Fibroblast of mammary gland (primary cell): ENCODE data around the gene TMEM219.

Experiments used
- DNase-seq: peaks from one replicate; pipeline ENCODE4 v3.0.0-alpha.2; 2010; ENCODE audit warnings: low read depth
- H3K4me3 ChIP-seq: 2 replicates; pipeline ENCODE4 v1.5.1; 2011; ENCODE audit warnings: low read depth, mild to moderate bottlenecking, low read length, moderate library complexity; ENCODE audit not compliant: control insufficient read depth
- TF ChIP-seq, protein P1 (sequence below): conservative IDR thresholded peaks from 2 replicates; pipeline ENCODE4 v1.5.1; 2011; ENCODE audit warnings: low read depth, low read length, inconsistent platforms; ENCODE audit not compliant: control insufficient read depth, insufficient read depth

The TMEM219 gene

DNA sequence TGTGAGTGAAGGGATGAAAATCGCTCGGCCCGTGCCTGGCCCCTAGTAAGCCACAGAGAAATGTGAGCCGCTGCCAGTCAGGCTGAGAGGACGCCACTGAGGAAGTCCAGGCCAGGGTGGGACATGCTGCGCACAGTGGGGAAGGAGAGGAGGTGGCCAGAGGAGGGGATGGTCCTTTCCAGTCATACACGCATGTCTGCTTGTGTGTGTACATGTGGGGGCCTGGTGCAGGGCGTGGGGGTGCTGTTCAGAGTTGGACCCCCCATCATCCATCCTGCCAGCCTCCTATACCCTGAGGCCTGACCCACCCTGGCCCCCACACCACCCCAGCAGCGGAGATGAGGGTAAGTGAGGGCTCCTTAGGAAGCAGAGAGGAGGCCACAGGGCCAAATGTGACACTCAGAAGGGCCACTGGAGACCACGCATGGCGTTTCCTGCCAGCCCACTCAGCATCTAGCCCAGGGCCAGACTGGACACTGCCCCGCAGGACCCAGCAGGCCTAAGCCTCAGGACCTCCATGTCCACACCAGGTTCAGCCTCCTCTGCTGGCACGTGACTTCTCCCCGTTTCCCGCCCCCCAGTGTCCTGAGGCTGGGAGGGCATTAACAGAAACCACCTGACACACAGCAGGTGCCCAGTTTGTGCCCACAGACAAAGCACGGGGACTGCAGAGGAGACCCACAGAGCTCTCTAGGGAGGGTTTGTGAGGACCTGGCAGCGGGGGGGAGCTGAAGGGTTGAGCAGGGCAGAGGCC, 42.0 kb downstream of the TMEM219 start:
- DNase-seq, result no peak
- TF ChIP-seq, protein P1, sequence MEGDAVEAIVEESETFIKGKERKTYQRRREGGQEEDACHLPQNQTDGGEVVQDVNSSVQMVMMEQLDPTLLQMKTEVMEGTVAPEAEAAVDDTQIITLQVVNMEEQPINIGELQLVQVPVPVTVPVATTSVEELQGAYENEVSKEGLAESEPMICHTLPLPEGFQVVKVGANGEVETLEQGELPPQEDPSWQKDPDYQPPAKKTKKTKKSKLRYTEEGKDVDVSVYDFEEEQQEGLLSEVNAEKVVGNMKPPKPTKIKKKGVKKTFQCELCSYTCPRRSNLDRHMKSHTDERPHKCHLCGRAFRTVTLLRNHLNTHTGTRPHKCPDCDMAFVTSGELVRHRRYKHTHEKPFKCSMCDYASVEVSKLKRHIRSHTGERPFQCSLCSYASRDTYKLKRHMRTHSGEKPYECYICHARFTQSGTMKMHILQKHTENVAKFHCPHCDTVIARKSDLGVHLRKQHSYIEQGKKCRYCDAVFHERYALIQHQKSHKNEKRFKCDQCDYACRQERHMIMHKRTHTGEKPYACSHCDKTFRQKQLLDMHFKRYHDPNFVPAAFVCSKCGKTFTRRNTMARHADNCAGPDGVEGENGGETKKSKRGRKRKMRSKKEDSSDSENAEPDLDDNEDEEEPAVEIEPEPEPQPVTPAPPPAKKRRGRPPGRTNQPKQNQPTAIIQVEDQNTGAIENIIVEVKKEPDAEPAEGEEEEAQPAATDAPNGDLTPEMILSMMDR, result no peak
- H3K4me3 ChIP-seq, result no peak overlapping the region

DNA sequence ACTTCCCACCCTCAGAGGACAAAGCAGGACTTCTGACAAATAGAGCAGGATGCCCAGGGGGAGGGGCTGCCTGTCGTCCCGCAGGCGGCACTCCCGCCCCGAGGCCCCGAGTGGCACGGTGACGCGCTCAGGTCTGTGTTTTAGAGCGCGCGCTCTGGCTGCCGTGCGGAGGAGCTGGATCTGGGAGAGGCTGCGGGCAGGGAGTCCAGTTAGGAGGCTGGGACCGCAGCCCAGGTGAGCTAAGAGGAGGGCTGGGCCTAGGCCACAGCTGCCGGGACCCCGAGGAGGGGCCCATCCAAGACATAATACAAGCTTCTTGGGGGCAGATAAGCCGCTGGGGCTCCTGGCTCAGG, 42.5 kb downstream of the TMEM219 start:
- H3K4me3 ChIP-seq, result no peak overlapping the region
- no peak for DNase-seq
- TF ChIP-seq, protein P1, result no peak

- TF ChIP-seq, protein P1, result no peak
- H3K4me3 ChIP-seq, result no peak overlapping the region
- DNase-seq, result no peak
These were observed 42.9 kb downstream of the TMEM219 start for GRCh38 chr16:30004811-30005242.

GRCh38 chr16:30005341-30006094, 43.6 kb downstream of the TMEM219 start:
- TF ChIP-seq, protein P1, result peak; percentile 80
- DNase-seq, result peak; percentile 48
- H3K4me3 ChIP-seq, result no peak overlapping the region

DNA sequence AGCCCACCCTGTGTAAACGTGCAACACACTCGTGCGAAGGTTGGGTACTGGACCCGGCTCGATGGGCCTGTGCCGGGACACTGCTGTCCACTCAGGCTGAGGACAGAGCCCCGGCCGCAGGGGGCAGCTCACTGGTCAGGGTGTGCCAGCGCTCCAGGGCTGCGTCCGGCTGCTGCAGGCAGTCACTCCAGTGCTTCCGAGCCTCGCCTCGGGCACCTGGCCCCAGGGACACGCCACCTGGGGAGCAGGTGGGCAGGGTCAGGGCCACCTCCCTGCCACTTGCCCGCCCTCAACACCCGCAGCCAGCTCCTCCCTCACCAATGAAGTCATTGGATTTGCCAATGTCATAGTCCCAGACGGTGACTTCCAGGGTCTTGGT, 44.2 kb downstream of the TMEM219 start:
- no peak overlapping the region for H3K4me3 ChIP-seq
- DNase-seq, result no peak

DNA sequence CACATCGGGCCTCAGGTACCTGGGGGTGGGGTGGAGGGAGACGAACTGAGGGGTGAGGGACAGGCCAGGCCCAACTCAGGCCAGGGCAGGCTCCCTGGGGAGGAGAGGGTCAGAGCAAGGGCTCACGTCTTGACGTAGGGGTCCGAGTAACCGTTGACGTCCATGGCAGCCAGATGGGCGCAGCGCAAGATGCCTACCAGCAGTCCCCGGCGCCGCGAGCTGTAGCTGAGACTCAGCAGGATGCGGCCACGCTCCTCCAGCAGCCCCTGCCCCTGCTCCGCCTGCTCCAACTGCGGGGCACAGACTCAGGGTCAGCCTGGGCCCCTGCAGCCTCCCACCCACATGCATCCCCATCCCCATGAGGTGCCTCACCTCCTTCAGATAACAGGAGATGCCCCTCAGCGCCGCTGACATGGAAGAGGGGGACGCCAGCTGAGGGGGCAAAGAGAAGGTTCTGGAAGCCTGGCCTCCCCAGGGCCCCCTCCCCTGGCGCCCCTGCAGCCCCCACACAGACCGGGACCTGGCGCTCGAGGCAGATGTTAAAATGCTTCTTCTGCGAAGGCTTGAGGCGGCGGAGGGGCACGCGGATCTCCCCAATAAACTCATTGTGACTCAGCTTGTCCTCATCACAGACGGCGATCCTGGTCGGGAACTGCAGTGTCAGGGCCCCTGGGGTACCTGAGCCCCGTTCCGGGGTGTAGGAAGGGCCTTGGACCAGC, 44.9 kb downstream of the TMEM219 start:
- H3K4me3 ChIP-seq, result no peak overlapping the region
- TF ChIP-seq, protein P1, result no peak
- DNase-seq, result no peak

More for the DNA sequence above, 44.2 kb downstream of the TMEM219 start:
- TF ChIP-seq, protein P1, result no peak
